A549 (cell line): ENCODE results near the gene SCARF1.

Source experiments
- KDM5A ChIP-seq: fragments of 200-600 bp; sonication (generic); IDR thresholded peaks from 2 replicates; pipeline ENCODE4 v1.6.1; 2016; ENCODE audit warnings: antibody characterized with exemption, mild to moderate bottlenecking
- NFE2L2 ChIP-seq: fragments of 150-350 bp; conservative IDR thresholded peaks from 2 replicates; pipeline ENCODE4 v1.6.1; 2014; ENCODE audit warnings: low read length
- POLR2AphosphoS2 ChIP-seq: conservative IDR thresholded peaks from 2 replicates; pipeline ENCODE4 v1.6.1; 2012; ENCODE audit warnings: low read length, improper control_type of control experiment, inconsistent platforms
- TF ChIP-seq, protein P1 (sequence below): fragments of 200-600 bp; sonication (generic); IDR thresholded peaks from 2 replicates; pipeline ENCODE4 v1.6.1; 2016; ENCODE audit warnings: antibody characterized with exemption, mild to moderate bottlenecking, moderate library complexity
- TF ChIP-seq, protein P2 (sequence below): fragments of 150-350 bp; IDR thresholded peaks from 2 replicates; pipeline ENCODE4 v1.6.1; 2014; ENCODE audit warnings: low read depth, mild to moderate bottlenecking, low read length
- TF ChIP-seq, protein P3 (sequence below): fragments of >200 bp; sonication (Bioruptor Twin); formaldehyde crosslinking; IDR thresholded peaks from 3 replicates; pipeline ENCODE4 v1.5.1; 2016

DNA sequence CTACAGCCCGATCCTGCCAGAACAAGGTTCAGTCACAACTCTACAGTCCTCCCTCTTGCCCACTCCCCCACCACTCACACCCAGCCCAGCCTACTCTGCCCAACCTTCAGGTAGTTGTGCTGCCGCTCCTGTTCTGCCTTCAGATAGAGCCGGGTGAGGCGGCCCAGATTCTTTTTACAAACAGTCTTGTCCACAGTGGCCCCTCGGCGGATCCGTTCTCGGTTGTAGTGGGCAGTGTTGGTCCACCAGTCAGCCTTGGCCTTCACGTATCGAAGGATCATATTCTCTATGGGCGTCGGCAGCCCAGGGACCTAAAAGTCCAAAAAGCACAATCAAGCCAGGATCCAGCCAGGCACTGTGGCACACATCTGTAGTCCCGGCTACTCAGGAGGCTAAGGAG lies 30.9 kb upstream of the SCARF1 start:
- TF ChIP-seq, protein P1, sequence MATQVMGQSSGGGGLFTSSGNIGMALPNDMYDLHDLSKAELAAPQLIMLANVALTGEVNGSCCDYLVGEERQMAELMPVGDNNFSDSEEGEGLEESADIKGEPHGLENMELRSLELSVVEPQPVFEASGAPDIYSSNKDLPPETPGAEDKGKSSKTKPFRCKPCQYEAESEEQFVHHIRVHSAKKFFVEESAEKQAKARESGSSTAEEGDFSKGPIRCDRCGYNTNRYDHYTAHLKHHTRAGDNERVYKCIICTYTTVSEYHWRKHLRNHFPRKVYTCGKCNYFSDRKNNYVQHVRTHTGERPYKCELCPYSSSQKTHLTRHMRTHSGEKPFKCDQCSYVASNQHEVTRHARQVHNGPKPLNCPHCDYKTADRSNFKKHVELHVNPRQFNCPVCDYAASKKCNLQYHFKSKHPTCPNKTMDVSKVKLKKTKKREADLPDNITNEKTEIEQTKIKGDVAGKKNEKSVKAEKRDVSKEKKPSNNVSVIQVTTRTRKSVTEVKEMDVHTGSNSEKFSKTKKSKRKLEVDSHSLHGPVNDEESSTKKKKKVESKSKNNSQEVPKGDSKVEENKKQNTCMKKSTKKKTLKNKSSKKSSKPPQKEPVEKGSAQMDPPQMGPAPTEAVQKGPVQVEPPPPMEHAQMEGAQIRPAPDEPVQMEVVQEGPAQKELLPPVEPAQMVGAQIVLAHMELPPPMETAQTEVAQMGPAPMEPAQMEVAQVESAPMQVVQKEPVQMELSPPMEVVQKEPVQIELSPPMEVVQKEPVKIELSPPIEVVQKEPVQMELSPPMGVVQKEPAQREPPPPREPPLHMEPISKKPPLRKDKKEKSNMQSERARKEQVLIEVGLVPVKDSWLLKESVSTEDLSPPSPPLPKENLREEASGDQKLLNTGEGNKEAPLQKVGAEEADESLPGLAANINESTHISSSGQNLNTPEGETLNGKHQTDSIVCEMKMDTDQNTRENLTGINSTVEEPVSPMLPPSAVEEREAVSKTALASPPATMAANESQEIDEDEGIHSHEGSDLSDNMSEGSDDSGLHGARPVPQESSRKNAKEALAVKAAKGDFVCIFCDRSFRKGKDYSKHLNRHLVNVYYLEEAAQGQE, result no peak
- TF ChIP-seq NFE2L2 (no peak), POLR2AphosphoS2 (no peak), KDM5A (no peak)
- TF ChIP-seq, protein P2, sequence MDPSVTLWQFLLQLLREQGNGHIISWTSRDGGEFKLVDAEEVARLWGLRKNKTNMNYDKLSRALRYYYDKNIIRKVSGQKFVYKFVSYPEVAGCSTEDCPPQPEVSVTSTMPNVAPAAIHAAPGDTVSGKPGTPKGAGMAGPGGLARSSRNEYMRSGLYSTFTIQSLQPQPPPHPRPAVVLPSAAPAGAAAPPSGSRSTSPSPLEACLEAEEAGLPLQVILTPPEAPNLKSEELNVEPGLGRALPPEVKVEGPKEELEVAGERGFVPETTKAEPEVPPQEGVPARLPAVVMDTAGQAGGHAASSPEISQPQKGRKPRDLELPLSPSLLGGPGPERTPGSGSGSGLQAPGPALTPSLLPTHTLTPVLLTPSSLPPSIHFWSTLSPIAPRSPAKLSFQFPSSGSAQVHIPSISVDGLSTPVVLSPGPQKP, result no peak
- TF ChIP-seq, protein P3, sequence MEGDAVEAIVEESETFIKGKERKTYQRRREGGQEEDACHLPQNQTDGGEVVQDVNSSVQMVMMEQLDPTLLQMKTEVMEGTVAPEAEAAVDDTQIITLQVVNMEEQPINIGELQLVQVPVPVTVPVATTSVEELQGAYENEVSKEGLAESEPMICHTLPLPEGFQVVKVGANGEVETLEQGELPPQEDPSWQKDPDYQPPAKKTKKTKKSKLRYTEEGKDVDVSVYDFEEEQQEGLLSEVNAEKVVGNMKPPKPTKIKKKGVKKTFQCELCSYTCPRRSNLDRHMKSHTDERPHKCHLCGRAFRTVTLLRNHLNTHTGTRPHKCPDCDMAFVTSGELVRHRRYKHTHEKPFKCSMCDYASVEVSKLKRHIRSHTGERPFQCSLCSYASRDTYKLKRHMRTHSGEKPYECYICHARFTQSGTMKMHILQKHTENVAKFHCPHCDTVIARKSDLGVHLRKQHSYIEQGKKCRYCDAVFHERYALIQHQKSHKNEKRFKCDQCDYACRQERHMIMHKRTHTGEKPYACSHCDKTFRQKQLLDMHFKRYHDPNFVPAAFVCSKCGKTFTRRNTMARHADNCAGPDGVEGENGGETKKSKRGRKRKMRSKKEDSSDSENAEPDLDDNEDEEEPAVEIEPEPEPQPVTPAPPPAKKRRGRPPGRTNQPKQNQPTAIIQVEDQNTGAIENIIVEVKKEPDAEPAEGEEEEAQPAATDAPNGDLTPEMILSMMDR, result no peak
